HG03439 (cell line): ENCODE data around the gene BCL2L12.
"Not testable (repeated sequence)": the region's sequence is repeated elsewhere in the genome, so short reads cannot be mapped to it uniquely, and the experiment has no call there.

Source experiments
- ATAC-seq: cut with Tn5 transposase; IDR thresholded peaks from one replicate; pipeline ENCODE4 v1.9.1; 2021; ENCODE audit warnings: mild to moderate bottlenecking, moderate library complexity; ENCODE audit not compliant: unreplicated experiment

Gene BCL2L12, protein sequence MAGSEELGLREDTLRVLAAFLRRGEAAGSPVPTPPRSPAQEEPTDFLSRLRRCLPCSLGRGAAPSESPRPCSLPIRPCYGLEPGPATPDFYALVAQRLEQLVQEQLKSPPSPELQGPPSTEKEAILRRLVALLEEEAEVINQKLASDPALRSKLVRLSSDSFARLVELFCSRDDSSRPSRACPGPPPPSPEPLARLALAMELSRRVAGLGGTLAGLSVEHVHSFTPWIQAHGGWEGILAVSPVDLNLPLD

GRCh38 chr19:49665351-49666119 lies at the start of gene BCL2L12, which contains the start of gene IRF3:
TSS of gene BCL2L12 (plus strand) at chr19:49665933. CDS start at chr19:49666693, 760 bp downstream.
TSS of gene IRF3 (minus strand) at chr19:49665857. CDS start at chr19:49664838, 1,019 bp downstream.
- ATAC-seq = peak; percentile 78

DNA sequence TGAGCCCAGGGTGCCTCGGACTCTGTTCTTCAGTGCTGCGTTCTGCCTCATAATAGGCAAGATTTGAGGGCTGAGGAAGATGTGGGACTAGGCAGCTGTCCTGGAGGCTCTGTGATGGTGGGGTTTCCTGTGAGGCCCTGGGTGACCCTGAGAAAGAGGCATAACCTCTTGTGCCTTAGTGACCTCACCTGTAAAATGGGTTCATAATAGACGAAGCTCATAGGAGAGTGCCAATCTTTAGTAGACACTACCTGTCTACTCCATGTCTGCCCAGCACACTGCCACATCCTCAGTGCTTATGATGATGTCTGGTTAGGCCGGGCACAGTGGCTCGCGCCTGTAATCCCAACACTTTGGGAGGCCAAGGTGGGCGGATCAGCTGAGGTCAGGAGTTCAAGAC lies 49.2 kb upstream of the BCL2L12 start:
- ATAC-seq = no peak

GRCh38 chr19:49616945-49617344 lies 48.8 kb upstream of the BCL2L12 start:
- ATAC-seq = no peak

DNA sequence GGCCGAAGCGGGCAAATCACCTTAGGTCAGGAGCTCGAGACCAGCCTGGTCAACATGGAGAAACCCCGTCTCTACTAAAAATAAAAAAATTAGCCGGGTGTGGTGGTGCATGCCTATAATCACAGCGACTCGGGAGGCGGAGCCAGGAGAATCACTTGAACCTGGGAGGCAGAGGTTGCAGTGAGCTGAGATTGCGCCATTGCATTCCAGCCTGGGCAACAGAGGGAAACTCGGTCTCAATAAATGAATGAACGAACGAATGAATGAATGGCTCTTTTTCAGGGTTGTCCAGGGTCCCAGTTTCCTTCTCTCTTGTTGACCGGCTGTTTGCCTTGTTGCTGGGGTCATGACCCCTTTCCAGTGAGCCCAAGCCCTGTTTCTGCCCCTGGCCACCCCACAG lies 47.9 kb upstream of the BCL2L12 start:
- ATAC-seq = not testable (repeated sequence)

DNA sequence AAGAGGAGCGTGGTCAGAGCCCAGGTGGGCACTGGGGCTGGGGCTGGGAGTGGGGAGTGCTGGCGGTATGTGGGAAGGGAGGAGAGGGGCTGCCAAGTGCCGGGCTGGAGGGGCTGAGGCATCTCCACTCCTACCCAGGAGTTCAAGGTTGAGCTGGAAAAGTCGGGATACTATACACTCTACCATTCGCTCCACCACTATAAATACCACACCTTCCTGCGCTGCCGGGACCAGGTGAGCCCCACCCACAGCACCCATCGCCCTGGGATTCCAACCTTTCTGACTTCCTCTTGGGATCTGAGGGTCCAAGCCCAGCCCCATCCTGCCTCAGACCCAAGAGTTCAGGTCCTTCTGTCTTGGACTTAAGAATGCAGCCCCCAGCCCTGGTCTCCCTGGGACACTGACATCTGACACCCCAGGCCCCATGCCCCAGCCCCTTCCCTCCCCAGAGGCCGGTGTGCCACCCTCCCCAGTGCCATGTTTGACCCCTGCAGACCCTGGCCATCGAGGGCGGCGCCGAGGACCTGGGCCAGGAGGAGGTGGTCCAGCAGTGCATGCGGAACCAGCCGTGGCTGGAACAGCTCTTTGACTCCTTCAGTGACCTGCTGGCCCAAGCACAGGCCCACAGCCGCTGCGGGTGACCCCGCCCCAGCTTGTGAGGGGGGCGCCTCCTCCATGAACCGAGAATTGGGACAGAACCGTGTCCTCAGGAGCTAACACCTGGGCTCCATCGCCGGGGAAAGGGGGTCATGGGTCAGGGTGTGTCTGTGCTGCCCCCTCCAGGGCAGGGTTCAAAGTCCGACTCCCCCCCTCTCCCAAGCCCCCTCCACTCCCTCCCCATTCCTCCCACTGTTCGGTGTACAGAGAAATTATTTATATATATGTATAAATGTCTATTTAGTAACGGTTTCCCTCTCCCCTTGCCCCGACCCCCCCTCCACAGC lies 40.5 kb upstream of the BCL2L12 start:
- no peak for ATAC-seq

- no peak for ATAC-seq
Observed at GRCh38 chr19:49626226-49626625, 39.5 kb upstream of the BCL2L12 start.

GRCh38 chr19:49629659-49630058 lies 36.1 kb upstream of the BCL2L12 start:
- no peak for ATAC-seq

GRCh38 chr19:49631014-49631588 lies 34.6 kb upstream of the BCL2L12 start:
- ATAC-seq = no peak

- no peak for ATAC-seq
Observed at GRCh38 chr19:49631610-49632192, 34.0 kb upstream of the BCL2L12 start.

GRCh38 chr19:49632576-49632975 lies 33.2 kb upstream of the BCL2L12 start:
- no peak for ATAC-seq

DNA sequence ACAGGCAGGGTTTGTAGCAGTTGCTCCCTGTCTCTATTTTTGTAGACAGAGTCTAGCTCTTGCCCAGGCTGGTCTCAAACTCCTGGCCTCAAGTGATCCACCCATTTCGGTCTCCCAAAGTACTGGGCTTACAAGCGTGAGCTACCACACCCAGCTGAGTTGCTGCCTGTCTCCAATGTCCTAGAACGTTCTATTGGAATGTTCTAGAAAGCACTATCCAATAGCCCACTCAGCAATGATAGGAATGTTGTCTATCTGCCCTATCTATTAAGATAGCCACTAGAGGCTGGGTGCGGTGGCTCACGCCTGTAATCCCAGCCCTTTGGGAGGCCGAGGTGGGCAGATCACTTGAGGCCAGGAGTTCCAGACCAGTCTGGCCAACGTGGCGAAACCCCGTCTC lies 32.5 kb upstream of the BCL2L12 start:
- ATAC-seq = not testable (repeated sequence)

DNA sequence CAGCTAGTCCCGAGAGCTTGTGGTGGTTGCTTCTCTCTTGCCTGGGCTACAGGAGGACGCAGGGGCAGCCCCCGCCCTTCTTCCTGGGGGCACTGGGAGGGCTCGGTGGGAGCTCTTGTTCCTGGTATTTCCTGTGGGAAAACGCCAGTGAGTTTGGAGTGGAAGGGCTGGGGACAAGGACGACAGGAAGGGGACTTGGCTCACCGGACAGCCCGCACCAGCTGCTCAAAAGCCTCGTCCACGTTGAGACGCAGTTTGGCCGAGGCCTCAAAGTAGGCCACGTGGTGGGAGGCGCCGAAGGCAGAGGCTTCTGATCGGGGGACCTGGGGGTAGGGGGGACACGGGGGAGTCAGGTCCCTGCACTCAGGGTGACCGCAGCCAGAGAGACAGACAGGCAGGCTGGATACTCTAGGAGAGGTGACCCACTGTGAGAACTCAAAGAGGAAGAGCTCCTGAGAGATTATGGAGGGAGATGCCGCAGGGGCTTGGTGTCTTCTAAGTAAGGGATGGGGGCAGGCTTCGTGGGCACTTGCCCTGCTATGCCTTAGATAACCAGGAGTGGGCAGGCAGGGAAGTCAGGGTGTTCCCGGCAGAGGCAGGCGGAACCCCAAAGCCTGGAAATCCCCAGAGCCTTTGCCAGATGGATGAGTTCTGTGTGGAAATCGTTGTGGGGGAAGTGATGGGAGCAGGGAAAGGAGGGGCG lies 30.1 kb upstream of the BCL2L12 start:
- ATAC-seq = no peak

GRCh38 chr19:49636233-49636932 lies 29.4 kb upstream of the BCL2L12 start:
- ATAC-seq = no peak

DNA sequence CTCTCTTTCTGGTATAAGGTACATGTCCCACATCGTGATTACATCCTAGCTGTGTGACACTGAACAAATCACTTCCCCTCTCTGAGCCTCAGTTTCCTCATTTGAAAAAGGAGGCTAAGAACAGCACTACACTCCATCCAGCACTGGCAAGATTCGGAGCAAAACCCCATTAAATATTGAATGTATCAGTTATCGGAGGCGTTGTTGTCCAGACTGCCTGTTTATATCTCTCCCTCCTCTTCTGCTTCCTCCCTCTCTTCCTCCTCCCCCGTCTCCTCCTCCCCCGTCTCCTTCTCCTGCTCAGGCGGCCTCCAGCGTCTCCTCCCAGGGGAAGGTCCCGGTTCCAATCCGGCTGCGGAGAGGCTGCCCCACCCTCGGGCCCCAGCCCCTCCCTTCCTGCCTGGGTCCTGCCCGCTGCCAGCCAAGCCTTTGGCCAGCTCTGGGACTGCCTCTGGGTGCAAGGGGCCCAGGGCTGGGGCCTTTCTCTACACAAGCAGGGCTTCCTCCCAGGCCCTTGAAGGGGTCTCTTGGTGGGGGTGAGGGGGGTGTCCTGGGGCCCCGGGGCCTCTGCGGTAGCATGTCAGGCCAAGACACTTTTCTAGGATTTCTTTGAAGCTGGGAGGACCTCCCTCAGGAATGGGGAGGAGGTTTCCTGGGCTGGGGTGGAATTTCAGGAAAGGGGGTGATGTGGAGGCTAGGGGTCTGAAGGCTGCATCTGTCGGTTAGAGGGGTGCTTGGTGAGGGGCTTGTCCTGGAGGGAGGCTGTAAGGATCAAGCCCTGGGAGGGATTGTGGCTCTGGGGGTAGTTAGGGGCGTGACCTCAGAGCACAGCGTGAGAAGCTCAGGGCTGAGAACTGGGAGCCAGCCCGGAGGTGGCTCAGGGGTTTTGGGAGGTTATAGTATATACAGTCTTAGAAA lies 27.7 kb upstream of the BCL2L12 start:
- no peak for ATAC-seq

GRCh38 chr19:49639401-49640112 lies 26.2 kb upstream of the BCL2L12 start:
- ATAC-seq = no peak

DNA sequence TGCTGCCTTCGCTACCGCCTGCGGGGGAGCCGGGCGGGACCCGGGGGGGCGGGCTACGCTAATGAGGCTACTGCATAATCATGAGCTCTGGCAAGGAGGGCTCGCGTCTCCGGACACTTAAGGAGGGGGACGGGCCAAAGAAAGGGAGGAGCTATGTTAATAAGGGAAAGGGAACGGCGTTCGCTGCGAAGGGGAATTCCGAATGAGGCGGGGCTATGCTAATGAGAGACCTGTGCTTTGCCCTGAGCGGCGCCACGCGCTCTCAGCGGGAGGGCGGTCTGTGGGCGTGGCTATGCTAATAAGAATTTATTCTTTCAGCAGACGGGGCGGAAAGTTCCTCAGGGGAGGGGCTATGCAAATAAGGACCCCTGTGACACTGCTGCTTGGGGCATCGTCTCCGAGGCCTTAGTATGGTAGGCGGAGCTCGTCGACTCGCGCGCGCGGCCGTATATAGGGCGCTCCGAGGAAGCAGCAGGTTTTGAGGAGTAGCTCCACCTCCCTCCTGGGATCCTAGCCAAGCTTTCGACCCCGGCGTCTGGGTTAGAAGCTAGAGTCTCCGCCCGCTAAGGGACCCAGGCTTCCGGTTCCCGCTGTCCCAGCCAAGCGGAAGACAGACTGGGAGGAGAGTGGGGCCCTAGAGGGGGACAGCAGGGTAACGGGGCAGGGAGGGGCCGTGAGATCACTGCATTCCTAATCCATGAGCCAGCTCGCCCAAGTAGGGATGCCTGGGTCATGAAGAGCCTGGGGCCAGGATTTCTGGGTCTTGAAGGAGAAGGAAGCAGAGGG lies 25.4 kb upstream of the BCL2L12 start, which contains the start of gene RRAS:
RRAS (minus strand) TSS at position 31 of the 786 bp plus-strand sequence. CDS start 45 bp downstream, outside the sequence.
- ATAC-seq = peak; percentile 66
